DMS 273 (cell line): ENCODE data around the gene RGS7.
"Not testable (repeated sequence)": the region's sequence is repeated elsewhere in the genome, so short reads cannot be mapped to it uniquely, and the experiment has no call there.

ENCODE experiments used
- DNase-seq: peaks from one replicate; lab custom pipeline; 2025; ENCODE audit not compliant: unreplicated experiment; lab: John Stamatoyannopoulos, UW

RGS7 gene

DNA sequence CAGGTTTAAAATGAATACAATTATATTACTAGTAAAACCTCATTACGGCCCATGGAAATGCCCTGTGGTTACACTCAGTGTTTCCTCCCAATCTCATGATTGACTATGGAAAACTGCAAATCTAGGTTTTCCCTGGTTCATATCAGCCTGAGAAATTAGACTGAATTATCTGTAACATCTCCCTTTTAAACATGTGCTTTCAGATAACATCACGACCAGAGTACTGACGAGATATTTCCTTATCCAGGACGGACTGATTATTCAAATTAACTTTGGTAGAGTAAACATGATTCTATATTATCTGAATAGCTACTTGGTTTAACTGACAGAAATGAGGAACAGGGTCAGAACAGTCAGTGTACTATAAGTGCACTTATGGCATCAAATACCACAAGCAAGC is 82.3 kb downstream of the RGS7 start:
- DNase-seq: no peak

DNA sequence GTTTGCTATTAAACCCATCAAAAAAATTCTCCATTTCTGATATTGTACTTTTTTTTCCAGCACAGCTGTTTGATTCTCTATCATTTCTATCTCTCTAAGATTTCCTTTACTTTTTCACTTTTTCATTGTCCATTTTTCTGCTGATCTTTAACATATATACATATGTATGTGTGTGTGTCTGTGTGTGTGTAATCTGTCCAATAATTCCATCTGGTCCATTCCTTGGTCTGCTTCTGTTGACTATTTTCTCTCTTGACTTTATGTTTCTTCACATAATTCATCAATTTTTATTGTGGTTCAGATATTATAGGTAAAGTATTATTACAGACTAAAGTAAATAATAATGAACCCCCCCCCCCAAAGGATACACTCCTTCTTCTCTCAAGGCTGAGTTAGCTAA is 84.2 kb downstream of the RGS7 start:
- no peak for DNase-seq

DNA sequence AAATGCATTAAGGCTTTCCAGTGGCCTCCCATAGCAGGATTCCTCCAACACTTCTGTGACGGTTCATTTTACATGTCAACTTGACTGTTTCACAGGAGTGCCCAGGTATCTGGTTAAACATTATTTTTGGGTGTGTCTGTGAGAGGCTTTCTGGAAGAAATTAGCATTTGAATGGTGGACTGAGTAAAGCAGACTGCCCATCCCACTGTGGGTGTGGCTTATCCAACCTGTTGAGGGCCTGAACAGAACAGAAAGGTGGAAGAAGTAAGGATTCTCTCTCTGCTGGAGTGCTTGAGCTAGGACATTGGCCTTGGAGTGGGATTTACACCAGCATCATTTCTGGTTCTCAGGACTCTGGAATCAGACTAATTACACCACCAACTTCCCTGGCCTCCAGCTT is 85.6 kb downstream of the RGS7 start:
- DNase-seq: no peak

DNA sequence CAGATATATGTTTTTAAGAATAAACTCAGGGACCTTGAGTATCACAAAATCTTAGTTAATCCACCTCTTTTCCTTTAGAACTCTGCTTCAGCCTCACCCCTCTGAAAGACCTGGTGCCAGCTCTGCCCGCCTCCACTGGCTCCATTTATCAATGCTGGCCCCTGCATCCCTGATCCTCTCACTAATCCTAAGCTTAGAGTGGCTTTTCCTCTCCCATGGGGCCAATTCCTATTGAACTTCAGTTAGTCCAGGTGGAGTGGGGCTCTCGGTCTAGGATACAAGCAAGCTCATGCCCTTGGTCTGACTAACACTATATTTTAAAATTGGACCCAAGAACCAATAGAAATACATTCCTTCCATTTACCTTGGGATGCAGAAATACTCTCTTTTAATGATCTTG is 87.0 kb downstream of the RGS7 start:
- no peak for DNase-seq

DNA sequence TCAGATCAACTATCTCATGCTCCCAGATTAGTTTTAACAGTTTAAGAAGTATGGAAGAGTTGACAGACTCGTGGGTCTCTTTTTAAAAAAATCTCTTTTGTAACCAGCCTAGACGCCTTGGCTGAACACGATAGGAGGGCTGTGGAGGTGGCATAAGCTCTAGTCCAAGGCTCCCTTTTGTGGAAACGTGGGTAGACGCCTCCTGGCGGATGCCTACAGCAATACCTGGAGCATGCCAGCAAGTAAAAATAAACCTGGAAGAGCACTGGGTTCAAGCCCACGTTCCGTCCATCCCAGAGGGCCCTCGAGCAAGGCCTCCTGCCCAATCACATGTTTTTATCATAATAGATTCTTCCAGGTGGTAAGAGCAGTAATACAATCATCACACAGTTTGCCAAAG is 87.9 kb downstream of the RGS7 start:
- DNase-seq: peak; percentile 6

DNA sequence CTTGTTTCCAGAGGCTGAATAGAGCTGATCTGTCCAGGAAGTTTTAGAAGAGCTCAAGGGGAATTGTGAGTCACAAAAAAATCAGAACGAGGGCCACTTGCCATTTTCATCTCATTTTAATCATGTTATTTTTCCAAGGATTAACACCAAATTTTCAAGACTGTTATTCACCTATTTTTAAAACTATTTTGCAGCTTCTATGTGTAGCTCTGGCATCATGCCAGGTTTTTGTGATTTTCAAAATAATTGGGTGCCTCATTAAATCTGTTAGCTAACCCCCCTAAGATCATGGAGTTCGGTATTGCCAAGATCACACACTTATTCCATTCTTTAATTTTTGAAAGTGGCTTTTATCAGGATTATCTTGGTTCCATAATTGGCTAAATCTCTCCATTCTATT is 90.9 kb downstream of the RGS7 start:
- DNase-seq: no peak

DNA sequence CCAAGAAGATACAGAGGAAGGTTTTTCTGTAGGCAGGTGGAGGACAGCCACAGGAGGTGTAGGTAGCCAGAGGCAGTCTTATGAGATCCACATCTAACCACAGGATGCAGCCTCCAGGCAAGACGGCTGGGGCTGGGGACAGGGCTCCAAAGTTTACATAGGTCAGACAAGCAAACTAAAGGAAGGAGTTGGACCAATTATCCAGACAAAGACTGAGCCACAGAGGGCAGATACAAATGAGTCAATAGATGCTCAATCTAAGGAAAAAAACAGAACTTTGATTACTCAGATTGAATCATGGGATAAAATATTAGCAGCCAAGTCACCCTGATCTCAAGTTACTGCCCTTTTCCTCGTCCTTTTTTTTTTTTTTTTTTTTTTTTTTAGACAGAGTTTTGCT is 91.6 kb downstream of the RGS7 start:
- no peak for DNase-seq

DNA sequence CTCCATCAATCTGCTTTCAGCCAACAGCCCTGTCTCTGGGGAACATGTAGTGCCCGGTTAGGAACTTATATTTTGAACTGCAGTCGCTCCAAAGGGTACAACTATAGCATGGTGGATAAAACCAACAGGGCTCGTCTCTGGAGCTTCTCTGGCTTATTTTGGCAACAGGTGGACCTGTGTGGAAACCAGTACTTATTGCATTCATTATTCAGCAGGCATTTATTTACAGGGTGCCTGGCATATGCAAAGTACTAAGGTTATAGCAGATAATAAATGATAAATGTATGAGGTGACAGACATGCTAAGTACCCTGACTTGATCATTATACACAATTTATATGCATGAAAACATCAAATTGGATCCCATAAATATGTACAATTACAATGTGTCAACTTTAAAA is 93.7 kb downstream of the RGS7 start:
- no peak for DNase-seq

DNA sequence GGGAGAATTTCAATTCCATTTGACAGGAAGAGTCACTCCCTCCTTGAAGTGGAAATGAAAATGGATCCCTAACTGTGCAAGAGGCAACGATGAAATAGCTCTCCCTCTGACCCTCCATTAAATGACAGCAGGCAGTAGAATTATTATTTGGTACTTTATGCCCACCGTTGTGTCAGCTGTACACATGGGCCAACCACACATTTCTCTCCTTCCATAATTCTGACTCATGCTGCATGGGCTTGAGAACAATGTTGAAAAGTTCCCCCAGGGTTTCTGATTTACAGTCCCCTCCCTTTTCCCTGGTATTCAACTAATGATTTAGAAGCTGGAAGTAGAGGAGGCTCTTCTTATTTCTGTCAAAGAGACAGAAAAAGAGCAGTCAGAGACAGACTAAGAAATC is 103.5 kb downstream of the RGS7 start:
- no peak for DNase-seq

DNA sequence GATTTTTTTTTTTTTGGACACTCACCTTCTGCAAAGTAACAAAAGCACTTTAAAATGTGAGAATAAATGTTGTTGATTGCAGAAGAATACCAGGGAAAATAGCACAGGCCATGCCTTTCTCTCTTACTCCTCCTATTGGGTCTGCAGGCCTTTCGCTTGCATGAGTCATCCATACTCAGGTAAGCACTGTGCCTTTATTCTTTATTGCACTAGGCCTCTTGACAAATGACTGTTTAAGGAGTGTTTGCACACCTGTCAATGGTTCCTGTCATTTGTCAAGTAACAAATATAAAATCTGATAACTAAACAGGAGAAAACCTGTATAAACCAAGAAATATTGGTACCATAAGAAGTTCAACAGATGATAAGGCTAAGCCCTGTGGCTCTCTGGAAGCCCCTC is 106.5 kb downstream of the RGS7 start:
- no peak for DNase-seq

DNA sequence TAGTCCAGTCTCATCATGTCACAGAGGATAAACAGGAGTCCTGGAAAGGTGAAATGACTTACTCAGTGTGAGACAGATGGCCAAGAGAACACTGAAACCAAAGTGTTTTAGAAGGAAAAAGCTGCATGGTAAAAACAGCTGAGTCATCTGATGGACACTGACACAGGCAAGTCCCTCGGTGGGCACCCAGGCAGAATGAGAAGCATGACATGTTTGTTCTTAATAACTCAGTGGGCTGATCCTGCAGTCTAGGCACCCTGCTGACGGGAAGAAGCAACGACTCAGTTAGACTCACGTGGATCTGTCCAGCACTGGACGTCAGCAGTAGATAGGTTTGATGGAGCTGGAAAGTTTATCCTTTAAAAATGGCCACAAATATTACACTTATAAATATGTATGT is 116.9 kb downstream of the RGS7 start:
- DNase-seq: no peak

DNA sequence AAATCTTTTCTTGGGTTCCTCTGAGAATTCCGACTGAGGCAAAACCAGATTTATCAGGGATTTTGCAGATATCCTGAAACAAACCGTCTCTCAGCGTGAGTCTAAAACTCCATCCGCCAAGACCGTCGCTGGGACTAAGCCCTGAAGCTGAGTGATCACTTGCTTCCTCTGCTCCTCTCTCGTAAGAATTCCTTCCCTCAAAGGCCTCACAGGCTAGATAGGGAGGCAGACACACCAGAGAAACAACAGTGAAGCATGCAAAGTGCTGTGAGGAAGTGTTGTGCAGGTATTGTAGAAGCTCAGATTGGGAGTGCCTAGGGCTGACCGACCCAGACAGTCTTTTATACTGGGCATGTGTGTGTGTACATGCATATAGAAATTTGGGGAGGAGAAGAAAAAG is 119.1 kb downstream of the RGS7 start:
- DNase-seq: no peak

DNA sequence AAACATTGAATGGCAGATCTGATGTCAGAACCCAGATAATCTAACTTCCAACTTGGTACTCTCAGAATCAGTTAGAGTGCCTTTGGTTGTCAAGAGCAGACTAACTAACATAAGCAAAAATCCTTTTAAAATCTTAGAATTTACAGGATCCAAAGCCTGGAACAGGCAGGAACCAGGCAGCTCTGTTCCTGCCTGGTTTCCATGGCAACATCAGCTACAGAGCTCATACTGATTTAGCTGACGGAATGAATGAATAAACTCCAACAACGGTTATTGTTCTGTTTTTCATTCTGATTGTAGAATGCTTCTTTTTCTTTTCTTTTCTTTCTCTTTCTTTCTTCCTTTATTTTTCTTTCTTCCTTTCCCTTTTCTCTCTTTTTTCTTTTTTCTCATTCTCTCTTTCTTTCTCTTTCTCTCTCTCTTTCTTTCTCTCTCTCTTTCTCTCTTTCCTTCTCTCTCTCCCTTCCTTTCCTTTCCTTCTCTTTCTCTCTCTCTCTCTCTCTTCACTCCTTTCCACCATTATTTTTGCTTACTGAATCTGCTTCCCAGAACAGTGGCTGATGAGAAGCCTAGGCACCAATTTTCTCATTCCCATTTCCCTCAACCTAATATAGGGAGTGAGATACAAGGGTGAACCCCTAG is 121.6 kb downstream of the RGS7 start:
- no peak for DNase-seq

DNA sequence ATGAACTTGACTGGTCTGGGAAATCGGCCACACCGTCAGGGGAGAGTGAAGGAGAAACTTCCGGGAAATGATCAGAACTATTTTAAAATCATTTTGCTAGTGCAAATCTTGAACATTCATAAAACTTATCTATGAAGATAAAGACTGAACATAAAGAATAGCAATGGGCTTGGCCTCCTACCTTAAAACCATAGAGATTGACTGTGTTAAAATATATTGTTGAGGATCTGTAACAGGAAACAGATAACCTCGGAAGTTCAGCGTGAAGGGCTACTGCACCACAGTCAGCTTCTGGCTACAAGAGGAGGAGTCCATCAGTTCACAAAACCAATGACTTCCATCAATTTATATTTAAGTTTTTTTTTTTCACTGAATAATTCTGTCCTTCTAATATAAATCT is 127.3 kb downstream of the RGS7 start:
- DNase-seq: no peak

DNA sequence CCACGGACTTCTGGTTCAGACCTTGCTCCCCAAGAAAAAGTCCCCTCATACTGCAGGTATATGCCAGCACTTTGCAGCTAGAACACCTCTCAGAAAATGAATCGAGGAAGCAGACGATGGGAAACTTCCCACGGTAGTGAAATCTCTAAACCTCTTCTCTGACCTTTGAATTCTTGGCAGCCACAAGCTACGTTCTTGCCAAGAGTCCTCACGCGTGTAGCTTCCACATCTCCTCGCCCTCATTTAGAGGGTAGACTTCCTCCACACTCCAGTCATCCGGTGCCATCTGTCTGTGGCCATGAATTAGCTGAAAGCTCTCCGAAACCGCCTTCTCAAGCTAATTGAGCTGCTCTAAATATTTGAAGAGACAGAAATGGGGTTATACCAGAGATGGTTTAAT is 127.8 kb downstream of the RGS7 start:
- no peak for DNase-seq

DNA sequence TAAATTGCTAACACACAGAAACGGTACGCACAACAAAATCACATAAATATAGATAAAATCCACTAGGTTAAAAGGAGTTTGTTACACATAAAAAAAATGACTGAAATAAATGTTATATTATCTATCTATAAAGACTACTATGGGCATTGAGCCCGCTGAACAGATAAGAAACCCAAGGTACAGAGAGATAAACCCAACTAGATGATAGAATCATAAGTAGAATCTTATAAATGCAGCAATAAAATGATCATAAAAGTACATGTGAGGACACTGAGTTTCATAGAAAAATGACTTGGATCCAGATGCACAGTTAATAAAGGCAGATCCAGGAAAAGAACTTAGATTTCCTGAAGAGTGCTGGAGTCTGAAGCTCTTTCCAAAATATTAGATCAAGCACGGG is 128.7 kb downstream of the RGS7 start:
- DNase-seq: no peak

DNA sequence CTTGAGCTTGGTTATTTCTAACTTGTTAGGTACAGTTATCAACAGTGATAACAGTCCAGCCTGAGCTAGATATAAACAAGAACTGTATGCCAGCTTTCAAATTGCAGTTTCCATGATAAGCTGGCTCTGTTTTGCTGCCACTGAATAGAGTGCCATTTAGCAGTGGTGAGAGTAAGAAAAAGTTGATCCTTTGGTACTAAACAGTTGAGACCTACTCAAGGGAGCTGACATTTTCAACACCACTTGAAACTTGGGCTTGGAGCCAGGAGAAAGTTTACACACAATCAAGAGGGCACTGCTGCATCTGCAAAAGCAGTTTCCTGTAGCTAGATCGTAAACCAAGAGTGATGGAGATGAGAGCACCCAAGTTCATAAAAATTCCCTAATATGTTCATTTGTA is 131.3 kb downstream of the RGS7 start:
- no peak for DNase-seq

DNA sequence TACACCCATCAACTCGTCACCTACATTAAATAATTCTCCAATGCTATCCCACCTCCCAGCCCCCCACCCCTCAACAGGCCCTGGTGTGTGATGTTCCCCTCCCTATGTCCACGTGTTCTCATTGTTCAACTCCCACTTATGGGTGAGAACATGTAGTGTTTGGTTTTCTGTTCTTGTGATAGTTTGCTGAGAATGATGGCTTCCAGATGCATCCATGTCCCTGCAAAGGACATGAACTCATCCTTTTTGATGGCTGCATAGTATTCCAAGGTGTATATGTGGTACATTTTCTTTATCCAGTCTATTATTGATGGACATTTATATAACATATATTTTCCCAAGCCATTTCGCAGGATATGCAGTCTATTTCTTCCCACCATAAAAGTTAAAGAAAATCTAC is 132.8 kb downstream of the RGS7 start:
- DNase-seq: not testable (repeated sequence)

DNA sequence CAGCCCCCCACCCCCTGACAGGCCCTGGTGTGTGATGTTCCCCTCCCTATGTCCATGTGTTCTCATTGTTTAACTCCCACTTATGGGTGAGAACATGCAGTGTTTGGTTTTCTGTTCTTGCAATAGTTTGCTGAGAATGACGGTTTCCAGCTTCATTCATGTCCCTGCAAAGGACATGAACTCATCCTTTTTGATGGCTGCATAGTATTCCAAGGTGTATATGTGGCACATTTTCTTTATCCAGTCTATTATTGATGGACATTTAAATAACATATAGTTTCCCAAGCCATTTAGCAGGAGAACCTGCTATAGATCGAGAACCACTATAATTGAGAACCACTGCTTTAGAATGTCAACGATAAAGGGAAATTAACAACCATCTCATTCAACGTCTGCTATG is 134.2 kb downstream of the RGS7 start:
- not testable (repeated sequence) for DNase-seq

DNA sequence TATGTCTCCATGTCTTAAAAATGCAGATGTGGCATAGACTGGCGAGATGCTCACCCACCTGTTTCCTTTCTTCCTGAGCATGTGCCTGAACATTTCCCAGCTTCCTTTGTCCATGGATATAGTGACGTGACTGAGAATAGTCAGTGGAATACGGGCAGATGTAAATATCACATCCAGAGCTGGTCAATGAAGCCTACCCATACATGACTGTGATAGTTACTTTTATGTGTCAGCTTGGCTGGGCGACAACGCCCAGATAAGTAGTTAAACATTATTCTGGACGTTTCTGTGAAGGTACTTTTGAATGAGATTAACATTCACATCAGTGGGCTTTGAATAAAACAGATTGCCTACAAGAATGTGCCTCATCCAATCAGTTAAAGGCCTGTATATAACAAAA is 135.7 kb downstream of the RGS7 start:
- DNase-seq: no peak

DNA sequence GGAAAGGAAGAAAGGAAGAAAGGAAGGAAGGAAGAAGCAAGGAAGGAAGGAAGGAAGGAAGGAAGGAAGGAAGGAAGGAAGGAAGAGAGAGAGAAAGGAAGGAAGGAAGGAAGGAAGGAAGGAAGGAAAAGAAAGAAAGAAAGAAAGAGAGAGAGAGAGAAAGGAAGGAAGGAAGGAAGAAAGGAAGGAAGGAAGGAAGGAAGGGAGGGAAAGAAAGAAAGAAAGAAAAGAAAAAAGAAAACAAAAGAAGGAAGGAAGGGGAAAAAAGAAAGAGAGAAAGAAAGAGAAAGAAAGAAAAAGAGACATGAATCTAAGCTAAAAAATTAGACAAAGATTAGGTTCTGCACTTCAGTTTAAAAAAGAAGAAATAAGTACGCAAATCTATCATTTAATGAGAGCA is 136.1 kb downstream of the RGS7 start:
- DNase-seq: not testable (repeated sequence)

DNA sequence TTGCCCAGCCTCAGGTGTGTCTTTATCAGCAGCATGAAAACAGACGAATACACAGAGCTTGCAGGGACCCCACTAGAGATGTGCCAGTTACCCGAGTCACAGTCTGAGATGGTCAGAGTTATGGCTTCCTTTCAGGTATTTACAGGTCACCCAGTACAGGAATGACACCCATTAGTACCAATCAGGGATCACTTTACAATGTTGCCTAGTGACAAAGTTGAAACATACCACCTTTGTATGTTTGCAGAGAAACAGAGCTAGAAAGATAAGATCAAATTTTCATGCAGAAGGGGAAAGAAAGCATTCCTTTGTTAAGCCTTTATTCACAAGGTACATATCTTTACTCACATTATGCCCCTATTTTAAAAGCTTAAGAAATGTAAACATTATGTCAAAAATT is 137.6 kb downstream of the RGS7 start:
- DNase-seq: no peak

DNA sequence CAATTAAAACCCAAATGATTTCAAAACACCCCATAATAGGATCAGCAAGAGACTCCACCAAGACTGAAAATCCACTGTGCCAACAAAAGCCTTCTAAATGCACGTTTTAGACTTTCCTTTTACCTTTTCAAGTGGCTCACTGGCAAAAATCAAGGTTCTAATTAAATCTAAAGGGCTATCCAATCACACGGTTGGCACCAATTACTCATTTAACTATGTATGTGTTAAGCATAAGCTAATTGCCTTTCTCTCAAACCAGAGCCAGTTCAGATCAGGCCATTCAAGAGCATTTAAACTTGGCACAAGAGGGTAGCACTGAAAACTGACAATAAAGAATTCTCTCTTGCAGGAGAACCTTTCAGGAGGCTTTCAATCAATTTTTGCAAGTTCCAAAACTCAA is 139.5 kb downstream of the RGS7 start:
- no peak for DNase-seq

DNA sequence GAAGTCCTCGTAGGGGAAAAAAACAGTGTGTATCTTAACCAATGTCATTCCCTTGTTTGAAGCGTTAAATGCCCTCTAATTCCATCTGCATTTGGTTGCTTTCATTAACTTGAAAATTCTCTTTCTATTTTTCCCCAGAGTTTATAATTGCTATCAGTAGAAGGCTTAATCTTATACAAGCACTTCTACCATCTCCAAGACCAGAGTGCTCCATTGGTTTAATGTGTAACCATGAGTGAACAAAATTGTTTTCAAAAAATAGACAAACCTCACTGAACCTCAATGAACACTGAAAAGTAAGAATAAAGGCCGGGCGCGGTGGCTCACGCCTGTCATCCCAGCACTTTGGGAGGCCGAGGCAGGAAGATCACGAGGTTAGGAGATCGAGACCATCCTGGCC is 141.3 kb downstream of the RGS7 start:
- DNase-seq: no peak
